Keratinocyte (primary cell): ENCODE results near the gene MCOLN2.

ENCODE experiments used
- CTCF ChIP-seq, 3 experiments: IDR thresholded peaks in 1 of 3; conservative IDR thresholded peaks in 1 of 3; optimal IDR thresholded peaks in 1 of 3; 2 replicates in 2 of 3; 3 replicates in 1 of 3; pipeline versions ENCODE3 to v1.5.1; 2011; ENCODE audit warnings: low read length in 3 of 3, mild to moderate bottlenecking in 3 of 3, moderate library complexity in 2 of 3, control low read depth in 1 of 3, inconsistent platforms in 1 of 3; ENCODE audit not compliant: insufficient read depth in 2 of 3; ENCODE audit errors: extremely low read depth in 1 of 3
- EZH2 ChIP-seq: IDR thresholded peaks from one replicate; pipeline ENCODE4 v1.6.1; 2012; ENCODE audit warnings: inconsistent platforms, mild to moderate bottlenecking, low read length, moderate library complexity

DNA sequence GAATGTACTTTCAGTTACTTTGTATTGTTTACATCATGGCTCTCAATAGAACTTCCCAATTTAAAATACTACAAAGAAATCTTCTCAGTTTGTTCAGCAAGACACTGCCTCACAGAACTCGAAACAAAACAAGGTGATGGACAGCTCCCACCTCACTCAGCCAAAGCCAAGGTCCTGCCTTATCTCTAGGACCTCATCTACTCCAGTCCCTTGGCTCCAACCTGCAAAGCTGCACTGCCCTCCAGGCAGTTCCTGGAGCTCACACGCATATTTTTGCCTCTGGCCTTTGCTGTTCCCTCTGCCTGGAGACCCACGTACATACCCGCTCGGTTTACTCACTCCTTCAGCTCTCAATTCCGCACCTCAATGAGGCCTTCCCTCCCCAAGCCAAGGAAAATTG, 40.3 kb downstream of the MCOLN2 start:
- no peak for TF ChIP-seq CTCF (optimal IDR thresholded peaks at IDR 0.05 in 1 of 3, IDR thresholded peaks at IDR 0.05 in 1 of 3, conservative IDR thresholded peaks at IDR 0.05 in 1 of 3; ENCODE audit: extremely low read depth in 1 of 3, insufficient read depth in 2 of 3, low read length in 3 of 3)
- TF ChIP-seq EZH2: no peak
